HEK293T (cell line): Measurements from ENCODE around the gene CFL2.

Experiments used
- ARNT ChIP-seq: fragments of 450-650 bp; IDR thresholded peaks from 2 replicates; pipeline ENCODE4 v1.6.1; 2017; ENCODE audit warnings: mild to moderate bottlenecking
- BHLHE40 ChIP-seq: fragments of 450-650 bp; IDR thresholded peaks from 2 replicates; pipeline ENCODE4 v1.6.1; 2016; ENCODE audit warnings: mild to moderate bottlenecking, moderate library complexity, borderline replicate concordance
- FOXM1 ChIP-seq: fragments of 450-650 bp; IDR thresholded peaks from 2 replicates; pipeline ENCODE4 v1.6.1; 2017; ENCODE audit warnings: mild to moderate bottlenecking, borderline replicate concordance
- SP1 ChIP-seq: fragments of 450-650 bp; IDR thresholded peaks from 2 replicates; pipeline ENCODE4 v1.6.1; 2017
- ZNF384 ChIP-seq: fragments of 450-650 bp; IDR thresholded peaks from 2 replicates; pipeline ENCODE4 v1.6.1; 2016

DNA sequence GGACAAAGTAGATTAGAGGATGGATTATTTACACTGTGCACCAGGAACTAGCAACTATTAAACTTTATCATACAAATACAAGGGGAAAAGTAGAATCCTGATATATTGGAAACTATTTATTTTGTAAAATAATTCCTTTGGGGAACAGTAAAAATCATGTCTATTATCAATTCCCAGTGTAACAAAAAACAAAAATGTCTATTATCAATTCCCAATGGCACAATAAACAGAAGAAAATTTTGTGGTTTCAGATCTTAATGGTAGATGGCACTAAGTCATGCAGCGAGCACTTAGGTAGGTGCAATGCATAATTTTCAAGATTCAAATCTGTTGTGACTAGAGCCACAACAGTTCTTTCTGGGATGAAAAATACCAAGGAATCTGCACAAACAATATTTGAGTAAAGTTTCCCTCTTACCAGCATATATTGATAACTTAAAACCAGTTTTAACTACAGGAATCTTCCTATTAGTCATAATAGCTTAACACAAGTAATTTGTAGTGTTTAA is 13.7 kb downstream of the CFL2 start:
- TF ChIP-seq ZNF384: no peak
- no peak for TF ChIP-seq BHLHE40
- TF ChIP-seq SP1: no peak
- no peak for TF ChIP-seq ARNT
- no peak for TF ChIP-seq FOXM1
